Cardiac fibroblast (primary cell): ENCODE measurements around the gene MYO5B.

Experiments used
- DNase-seq, 2 donors: peaks; one replicate each; pipeline versions ENCODE4 v3.0.0 to v3.0.0-alpha.2; 2010; ENCODE audit warnings: low read depth in 2 of 2
- H3K4me3 ChIP-seq, 2 donors: replicated peaks in 1 of 2; 1 replicate in 1 of 2; 2 replicates in 1 of 2; pipeline ENCODE4 v1.5.1; 2011; ENCODE audit warnings: low read depth in 2 of 2, low read length in 2 of 2, mild to moderate bottlenecking in 2 of 2, moderate library complexity in 1 of 2
- CTCF ChIP-seq: IDR thresholded peaks from one replicate; pipeline ENCODE4 v1.5.1; 2011; ENCODE audit warnings: low read depth, mild to moderate bottlenecking, low read length, inconsistent platforms

Gene MYO5B

GRCh38 chr18:49993299-49993698 lies 201.6 kb downstream of the MYO5B start:
- H3K4me3 ChIP-seq: no peak overlapping the region
- TF ChIP-seq CTCF: no peak
- no peak for DNase-seq

GRCh38 chr18:49988733-49989132 lies 206.2 kb downstream of the MYO5B start:
- TF ChIP-seq CTCF: no peak
- DNase-seq: no peak
- no peak overlapping the region for H3K4me3 ChIP-seq

GRCh38 chr18:49988101-49988500 lies 206.8 kb downstream of the MYO5B start:
- H3K4me3 ChIP-seq: no peak overlapping the region
- DNase-seq: no peak
- no peak for TF ChIP-seq CTCF

GRCh38 chr18:49985236-49985635 lies 209.7 kb downstream of the MYO5B start:
- no peak for TF ChIP-seq CTCF
- no peak for DNase-seq
- H3K4me3 ChIP-seq: no peak overlapping the region

GRCh38 chr18:49980896-49981295 lies 214.1 kb downstream of the MYO5B start:
- H3K4me3 ChIP-seq: no peak overlapping the region
- no peak for DNase-seq
- no peak for TF ChIP-seq CTCF

- no peak overlapping the region for H3K4me3 ChIP-seq
- TF ChIP-seq CTCF: no peak
- no peak for DNase-seq
These were observed 218.0 kb downstream of the MYO5B start for GRCh38 chr18:49976795-49977560.

GRCh38 chr18:49976001-49976400 lies 218.9 kb downstream of the MYO5B start:
- TF ChIP-seq CTCF: no peak
- H3K4me3 ChIP-seq: no peak overlapping the region
- no peak for DNase-seq
